Stimulated activated CD8-positive, alpha-beta memory T cell treated with anti-CD3 and anti-CD28 coated beads, Interleukin-4, amount 100 ng/mL, for 1 hour (primary cell): ENCODE data around the gene CFAP157.
"Not testable (repeated sequence)": the region's sequence is repeated elsewhere in the genome, so short reads cannot be mapped to it uniquely, and the experiment has no call there.

Source experiments
- DNase-seq, 2 donors: peaks; one replicate each; pipeline ENCODE4 v3.0.0-alpha.2; 2020; ENCODE audit warnings: low read depth in 2 of 2, low spot score in 1 of 2

CFAP157 gene

DNA sequence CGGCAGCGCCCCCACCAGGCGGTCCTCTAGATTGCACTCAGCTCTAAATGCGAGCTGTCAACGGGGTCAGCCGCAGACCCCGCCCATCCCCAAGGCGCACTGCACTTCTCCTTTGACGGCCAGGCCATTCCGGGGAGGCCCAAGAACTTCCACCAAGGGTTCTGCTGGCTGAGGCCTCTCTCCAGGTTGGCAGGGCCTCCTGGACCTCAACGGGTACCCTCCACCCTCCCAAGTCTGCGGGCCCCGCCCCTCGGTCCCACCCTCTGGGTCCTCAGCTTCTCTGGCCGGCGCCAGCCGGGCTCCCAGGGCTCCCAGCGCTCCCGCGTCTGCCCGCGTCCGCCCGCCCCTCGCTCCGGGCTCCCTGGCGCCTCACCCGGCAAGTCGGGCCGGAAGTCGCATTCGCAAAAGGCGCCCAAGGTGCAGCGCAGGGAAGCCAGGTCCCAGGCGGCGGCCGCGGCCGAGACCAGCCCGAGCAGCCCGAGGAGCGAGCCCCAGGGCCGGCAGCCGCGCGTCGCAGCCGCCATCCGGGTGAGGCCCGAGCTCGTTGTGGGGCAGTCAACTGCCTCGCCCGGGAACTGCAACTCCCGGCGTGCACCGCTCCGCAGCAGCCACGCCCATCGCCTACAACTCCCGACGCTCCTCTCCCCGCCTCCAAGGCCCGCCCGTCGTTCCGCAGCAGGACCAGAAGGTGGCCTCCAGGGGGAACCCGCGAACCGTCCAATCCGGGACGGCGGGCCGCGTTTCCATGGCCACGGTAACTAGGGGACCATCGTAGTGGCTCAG lies 28.1 kb downstream of the CFAP157 start, which contains the start of gene TOR2A:
TSS of gene TOR2A (minus strand) at position 548 of the 783 bp plus-strand sequence. CDS start at position 524, 24 bp downstream.
- DNase-seq, result peak; percentile 98 to 99

DNA sequence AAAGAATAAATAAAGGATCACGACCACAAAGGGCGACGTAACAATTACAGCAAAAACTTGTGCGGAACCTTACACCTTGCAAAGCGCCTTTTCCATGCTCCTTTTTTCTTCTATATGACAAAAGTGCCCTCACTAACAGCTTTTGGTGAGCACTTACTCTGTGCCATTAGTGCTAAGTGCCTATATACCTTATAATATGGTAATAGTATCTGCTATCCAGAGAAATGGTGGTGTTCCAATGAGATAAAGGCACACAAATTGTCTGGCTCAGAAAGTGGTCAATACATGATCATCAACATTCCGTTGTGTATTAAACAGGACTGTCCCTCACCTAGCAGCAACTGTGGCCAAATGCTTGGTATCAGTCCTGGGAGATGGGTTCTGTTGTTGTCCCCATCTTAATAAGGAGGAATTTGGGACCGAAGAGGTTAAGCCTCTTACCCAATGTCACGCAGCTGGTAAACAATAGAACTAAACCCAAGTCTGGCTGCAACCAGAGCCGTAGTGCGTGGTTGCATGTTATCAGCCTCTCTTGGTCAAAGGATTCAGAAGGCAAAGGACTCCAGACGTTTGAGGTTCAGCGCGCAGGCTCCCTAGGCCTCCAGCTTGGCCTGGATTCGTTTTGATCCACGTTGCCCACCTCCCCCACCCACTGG lies 28.9 kb downstream of the CFAP157 start:
- no peak for DNase-seq

DNA sequence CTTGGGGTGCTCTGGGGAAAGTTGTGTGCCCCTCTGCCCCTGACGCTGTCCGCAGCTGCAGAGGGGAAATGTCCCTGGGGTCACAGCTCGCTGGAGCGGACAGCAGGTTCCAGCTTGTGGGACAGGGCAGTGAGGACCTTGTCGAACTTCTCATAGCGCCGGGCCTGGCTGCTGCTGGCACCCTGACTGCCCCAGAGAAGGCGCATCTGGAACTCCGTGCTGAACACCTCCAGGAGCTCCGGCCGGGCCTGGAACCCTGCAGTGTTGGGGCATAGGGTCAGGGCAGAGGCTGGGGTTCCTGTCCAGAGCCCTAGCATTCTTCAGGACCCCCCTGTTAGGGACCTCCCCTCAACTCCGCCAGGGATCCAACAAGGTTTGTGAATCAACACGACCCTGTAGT lies 31.9 kb downstream of the CFAP157 start:
- DNase-seq, result no peak

DNA sequence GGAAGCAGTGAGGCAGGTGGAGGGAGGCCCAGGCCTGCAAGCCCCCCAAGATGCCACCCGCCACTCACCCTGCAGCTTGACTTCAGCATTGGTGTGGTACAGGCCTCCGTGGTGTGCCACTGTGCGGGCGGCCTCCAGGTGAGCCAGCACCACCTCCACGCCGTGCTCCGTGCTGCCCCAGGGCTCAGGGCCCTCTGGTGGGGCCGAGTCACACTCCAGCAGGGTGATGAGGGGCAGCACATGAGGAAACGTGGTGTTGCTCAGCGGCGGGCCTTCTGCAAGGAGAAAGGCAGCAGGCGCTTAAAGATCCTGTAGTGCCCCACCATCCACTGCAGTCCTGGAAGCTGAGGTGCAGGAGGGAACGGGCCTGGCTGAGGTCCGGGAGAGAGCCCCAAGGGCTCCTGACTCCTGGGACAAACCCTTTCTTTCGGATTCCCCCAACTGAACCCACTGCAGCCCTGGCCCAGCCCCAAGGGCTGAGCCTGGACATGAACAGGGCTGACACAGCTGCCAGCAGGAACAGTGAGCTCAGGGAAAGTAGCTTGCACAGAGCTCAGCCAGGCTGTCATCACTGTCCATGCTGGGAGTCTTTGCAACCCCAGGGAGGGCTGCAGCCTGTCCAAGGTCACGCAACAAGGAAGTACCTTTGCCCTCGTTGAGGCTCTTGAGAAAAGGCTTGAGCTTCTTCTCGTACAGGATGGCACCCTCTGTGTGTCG lies 33.0 kb downstream of the CFAP157 start:
- DNase-seq, result no peak

DNA sequence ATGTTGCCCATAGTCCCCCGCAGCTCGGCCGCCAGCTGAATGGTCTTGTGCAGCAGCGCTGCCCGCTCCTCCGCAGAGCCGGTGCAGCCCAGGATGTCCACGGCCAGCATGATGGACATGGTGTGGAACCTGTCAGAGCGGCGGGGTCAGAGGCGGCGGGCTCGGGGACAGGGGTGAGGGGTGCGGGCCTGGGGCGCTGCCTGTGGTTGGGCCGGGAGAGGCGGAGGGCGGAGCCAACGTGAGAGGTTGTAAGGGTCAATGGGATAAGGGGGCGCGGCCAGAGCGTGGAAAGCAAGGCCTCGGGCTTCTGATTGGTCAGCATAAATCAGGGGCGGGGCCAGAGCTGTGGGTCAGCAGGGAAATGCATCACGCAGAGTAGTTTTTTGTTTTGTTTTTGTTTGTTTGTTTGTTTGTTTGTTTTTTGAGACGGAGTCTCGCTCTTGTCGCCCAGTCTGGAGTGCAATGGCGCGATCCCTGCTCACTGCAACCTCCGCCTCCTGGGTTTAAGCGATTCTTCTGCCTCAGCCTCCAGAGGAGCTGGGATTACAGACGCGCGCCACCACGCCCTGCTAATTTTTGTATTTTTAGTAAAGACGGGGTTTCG lies 35.1 kb downstream of the CFAP157 start:
- DNase-seq, result no peak

DNA sequence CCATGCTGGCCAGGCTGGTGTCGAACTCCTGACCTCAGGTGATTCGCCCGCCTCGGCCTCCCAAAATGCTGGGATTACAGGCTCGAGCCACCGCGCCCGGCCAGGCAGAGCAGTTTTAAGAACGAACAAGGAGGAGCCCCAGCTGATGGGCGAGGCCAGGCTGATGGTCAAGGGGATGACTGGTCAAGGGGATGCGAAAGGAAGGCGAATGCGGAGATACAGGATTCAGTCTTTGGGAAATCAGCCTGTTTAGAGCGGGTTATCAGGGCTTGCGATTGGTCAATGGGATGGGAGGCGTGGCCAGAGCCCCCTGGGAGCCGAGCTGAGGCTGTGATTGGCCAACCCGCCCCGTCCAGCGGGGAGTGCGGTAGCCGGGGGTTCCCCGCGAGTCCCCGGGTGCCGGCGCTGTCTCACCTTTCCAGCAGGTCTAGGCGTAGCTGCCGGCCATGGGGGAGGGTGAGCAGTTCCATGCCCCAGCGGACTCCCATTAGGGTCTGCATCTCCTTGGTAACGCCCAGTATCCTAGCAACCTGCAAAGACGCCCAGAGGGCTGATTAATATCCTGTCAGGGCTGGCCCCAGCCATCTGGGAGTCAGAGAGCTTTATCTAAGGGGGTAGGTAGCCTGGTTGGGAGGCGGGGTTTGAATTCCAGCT lies 35.8 kb downstream of the CFAP157 start:
- no peak for DNase-seq

DNA sequence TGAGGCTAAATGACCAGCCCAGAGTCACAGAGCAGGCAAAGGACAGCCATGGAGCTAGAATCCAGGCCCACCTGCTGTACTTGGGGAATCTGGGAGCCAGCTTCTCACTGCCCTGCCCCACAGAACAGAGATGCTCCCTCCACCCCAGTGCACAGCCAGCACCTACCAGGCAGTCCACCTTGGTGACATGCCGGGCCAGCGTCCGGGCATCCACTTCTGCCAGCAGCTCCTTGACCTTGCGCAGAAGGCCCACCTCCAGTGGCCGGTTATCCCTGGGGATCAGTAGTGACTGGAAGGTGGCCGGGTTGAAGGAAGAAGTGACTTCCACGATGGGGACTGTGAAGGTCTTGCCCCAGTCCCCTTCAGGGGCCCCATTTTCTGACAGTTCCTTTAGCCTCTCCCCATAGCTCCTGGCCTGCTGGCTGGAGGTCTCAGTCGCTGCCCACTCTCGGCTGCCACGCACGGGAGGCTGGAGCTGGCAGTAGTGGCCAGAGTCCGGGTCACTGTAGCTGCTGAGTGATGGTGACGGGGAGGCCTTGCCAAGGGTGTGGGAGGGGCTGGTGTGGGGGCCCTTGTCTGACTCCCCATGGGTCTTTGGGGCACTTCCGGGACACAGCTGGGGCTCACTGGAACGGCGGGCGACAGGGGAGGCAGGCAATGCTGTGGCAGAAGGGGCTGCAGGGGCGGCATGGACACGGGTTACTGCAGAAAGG lies 37.8 kb downstream of the CFAP157 start:
- DNase-seq, result no peak

DNA sequence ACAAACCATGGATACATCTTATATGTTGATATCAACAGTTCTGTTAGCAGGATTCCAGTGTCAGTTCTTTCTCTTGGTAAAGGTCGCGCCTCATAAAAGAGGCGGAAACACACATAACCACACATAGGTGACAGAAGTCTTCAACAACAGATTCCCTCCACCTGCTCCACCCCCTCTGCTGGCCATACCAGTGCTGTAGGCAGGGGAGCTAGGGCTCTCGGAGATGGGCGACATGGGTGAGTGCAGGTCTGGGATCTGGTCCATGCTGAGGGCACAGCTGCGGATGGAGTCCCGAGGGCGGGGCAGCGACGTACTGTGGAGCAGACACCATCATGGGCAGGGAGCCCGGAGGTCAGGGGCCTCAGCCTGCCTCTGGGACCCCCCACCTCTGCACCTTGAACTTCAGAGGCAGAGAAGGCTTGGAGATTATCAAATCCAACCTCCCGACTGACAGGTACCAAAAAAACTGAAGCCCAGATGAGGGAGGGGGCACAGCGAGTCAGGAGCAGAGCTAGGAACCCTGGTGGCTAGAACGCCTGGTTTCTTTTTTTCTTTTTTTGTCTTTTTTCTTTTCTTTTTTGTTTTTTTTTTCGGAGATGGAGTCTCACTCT lies 40.3 kb downstream of the CFAP157 start:
- no peak for DNase-seq

DNA sequence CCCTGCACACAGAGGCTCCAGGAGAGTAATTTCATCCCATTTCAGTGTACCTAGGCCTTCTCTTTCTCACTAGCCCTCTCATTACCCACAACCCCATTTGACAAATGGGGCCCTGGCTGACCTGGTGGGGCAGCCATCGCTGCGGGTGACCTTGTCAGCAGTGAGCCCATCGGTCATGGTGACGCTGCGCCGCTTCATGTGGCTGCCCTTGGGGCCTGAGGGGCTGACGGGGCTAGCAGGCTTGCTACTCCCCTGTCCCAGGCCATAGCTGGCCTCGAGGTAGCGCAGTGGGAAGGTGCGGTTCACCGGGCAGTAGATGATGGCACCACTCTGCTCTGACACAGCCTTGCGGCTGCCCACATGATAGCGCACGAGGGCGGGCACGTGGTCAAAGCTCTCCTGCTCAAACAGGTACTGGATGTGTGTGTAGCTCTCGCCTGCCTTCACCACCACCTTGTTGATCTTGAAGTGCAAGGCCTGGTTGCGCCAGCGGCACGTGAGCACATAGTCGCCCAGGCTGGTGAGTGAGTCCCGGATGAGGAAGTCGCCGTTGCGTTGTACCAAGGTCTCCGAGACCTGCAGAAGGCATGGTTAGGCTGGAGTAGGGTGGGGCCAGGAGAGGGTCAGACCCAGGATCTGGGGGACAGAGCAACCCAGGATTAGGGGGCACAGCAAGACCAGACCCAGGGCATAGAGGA lies 42.5 kb downstream of the CFAP157 start:
- DNase-seq, result no peak

DNA sequence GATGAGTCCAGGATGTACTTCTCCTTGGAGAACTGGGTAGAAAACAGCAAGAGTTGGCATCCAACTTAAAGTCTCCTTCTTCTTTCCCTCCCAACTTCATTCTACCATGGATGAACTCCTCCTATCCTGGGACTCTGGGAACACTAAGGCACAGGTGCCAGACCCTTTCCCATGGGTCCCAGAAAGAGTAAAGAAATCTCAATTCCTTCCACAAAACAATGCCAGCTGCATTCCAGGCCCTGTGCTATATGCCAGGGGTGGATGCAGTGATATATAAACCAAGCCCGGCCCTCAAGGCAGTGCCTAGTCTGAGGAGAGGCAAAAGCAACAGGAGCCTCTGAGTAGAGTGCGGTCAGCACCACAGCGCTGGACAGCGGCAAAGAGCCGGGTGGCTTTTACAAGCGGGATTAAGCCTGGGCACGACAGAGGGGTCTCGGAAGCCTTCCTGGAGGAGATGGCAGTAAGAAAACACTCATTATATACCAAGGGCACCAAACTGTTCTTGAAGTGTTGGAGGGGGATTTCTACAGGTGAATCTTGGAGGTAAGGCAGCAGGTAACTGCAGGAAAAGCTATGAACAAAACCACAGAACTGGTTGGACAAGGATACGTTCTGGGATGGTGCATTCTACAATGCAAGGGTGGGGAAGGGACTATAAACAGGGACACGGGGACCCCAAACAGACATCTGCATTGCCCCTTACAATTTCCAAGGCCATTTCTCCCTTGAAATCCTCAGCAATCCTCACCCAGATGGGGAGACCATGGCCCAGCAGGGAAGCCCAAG lies 44.7 kb downstream of the CFAP157 start:
- no peak for DNase-seq

DNA sequence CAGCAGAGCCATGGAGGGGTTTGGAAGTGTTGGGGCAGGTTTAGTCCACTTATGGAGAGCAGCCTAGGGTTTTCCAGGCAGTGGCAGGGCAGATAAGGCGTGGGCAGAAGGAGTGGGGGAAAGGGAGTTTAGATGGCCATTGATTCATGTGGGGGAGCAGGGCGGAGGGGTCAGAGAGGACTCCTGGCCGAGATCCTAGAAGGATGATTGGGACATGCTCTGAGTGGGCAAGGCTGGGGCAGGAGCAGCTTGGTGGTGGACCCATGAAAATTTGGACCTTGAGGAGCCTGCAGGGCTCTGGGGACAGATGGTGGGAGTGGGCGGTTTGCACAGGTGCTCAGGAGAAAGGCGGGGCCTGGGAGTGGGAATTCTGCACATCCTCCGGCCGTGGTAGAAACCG lies 46.4 kb downstream of the CFAP157 start:
- no peak for DNase-seq

DNA sequence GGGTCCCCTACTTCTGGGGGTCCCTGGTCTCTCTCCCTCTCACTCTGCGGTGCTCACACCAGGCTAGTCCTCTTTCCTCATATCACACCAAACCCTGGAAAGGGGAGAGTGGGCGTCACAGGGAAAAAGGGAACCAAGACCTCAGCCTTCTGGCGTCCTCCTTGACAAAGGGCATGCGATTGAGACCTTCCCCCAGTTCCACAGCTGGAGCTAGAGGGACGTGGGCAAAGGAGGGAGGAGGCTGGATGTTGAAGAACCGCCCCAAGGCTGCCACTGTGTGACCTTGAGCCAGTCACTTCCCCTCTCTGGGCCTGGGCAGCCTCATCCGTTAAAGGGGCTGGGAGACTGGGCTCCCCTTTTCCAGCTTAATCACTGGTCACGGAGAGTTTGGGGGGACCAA lies 46.8 kb downstream of the CFAP157 start:
- no peak for DNase-seq

DNA sequence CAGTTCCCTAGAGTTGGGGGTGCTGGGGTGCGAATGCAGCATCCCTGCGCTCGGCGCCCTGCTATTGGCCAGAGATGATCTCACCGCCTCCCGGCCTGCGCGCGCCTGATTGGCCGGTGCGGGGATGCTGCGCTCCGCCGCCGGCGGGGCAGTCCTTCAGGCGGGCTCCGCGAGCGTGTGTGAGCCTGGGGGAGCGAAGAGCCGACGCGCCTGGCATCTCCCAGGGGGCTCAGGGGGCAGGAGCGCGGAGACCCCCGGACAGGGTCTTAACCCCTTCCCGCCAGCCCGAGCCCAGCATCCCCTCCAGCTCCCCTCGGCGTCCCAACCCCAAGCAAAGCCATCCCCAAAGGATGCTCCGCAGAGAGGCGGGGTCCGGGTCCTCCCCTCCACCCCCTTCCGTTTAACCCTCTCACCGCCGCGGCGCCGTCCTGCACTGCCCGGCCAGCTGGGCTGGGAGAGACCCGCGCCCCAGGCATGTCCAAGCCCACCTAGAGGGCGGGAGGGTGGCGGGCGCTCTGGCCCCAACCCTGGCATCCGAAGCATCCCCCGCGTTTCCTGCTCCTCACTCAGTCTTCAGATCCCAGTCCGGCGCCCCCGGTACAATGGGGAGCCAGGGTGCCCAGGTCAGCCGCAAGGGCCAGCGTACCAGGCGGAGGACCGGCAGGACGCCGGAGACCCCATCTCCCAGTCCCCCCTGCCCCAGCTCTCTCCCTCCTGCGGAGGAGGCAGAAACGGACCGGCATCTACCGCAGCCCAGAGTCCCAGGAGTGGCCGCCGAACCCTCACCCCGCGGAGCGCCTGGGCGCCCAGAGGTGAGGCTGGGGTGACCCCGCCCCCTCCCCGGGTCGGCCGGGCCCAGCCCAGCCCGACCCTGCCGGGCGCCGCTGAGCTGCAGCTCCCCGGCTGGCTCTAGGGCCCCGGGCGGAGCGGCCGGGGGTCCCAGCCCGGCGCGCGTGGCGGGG lies 47.6 kb downstream of the CFAP157 start:
- no peak for DNase-seq

DNA sequence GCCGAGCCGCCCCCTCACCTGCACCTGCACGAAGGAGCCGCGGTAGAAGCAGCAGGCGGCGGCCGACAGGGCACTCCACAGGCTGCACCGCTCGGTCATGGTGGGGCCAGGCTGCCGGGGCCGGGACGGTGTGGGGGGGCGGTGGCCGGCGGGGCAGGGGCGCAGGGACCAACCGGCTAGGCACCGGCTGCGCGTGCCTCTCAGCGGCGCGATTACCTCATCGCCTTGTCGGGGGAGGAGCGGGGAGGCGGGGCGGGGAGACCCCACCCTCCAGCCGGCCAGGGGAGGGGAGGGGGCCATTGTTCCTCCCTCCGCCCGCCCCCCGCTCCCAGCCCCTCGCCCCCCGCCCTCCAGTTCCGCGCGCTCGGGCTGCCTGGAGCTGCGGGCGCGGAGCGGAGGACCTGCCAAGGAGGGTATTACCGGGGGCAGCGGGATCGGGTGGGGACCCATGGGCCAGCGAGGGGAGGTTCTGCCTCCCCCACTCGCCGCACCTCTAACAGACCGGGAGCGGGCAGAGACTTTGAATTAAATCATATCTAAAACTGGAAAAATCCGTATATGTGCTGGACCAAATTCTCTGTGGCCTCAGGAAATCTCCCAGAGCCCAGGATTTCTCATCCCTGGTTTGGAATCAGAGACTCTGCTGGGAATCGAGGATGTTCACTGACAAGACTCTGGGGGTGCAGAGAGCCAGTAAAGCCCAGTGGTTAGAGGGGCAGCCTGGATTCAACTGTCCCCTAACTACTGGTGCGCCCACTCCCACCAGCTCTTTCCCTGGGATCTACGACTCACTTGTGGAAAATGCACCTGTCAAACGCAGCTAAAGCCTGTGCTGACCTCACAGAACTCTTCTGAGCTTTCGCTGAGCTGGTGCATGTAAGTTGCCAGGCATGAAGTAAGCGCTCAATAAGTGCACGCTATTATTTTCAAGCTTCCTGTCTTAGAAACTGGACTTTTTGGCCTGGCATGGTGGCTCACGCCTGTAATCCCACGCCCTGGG lies 48.6 kb downstream of the CFAP157 start:
- no peak for DNase-seq

DNA sequence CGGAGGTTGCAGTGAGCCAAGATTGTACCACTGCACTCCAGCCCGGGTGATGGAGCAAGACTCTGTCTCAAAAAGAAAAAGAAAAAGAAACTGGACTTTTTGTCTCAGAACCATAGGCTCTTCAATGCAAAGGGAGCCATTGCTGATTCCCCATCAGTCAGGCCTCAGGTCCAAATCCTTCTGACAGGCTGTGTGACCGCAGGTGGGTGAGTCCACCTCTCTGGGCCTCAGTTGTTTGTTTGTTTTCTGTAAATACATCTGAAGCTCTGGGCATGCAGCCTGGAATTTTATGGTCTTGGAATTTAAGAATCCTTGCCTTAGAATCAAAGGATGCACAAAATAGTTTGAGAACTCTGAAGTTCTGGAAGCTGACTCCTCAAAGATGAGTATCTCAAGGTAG lies 49.4 kb downstream of the CFAP157 start:
- DNase-seq, result no peak

DNA sequence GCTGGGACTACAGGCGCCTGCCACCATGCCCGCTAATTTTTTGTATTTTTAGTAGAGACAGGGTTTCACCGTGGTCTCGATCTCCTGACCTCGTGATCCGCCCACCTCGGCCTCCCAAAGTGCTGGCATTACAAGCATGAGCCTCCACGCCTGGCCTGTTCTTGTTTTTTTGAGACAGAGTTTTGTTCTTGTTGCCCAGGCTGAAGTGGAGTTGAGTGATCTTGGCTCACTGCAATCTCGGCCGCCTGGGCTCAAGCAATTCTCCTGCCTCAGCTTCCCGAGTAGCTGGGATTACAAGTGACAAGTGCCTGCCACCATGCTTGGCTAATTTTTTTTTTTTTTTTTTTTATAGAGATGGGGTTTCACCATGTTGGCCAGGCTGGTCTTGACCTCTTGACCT lies 50.0 kb downstream of the CFAP157 start:
- not testable (repeated sequence) for DNase-seq
